Esophagus squamous epithelium (tissue), 5 donors: ENCODE data around the gene CDKL5. TPM values are rescaled to one million over a fixed set of nuclear protein-coding genes. Genes with fewer than 3 reads are reported as not detected.
"Not testable (repeated sequence)": the region's sequence is repeated elsewhere in the genome, so short reads cannot be mapped to it uniquely, and the experiment has no call there.

ENCODE experiments used
- DNase-seq: peaks from one replicate; lab custom pipeline; 2025; lab: John Stamatoyannopoulos, UW
- H3K27ac ChIP-seq, 4 donors: fragments of 200-600 bp; sonication (generic); one replicate each; pipeline ENCODE4 v1.5.1; 2016 to 2019; ENCODE audit warnings: mild to moderate bottlenecking in 1 of 4
- H3K27me3 ChIP-seq, 4 donors: fragments of 200-600 bp; sonication (generic); 1 replicate in 3 of 4; 2 replicates in 1 of 4; pipeline versions ENCODE4 v1.5.1 to v1.6.0; 2017 to 2021; ENCODE audit warnings: antibody characterized with exemption in 1 of 4
- H3K36me3 ChIP-seq, 3 donors: fragments of 200-600 bp; sonication (generic); one replicate each; pipeline ENCODE4 v1.5.1; 2016 to 2019
- H3K4me1 ChIP-seq, 3 donors: fragments of 200-600 bp; sonication (generic); one replicate each; pipeline ENCODE4 v1.5.1; 2017 to 2019
- H3K4me3 ChIP-seq, 4 donors: fragments of 200-600 bp; sonication (generic); 1 replicate in 3 of 4; 2 replicates in 1 of 4; pipeline ENCODE4 v1.5.1; 2016 to 2019; ENCODE audit warnings: mild to moderate bottlenecking in 2 of 4, moderate library complexity in 1 of 4
- H3K9me3 ChIP-seq, 3 donors: fragments of 200-600 bp; sonication (generic); one replicate each; pipeline ENCODE4 v1.5.1; 2016 to 2019
- CTCF ChIP-seq, 6 experiments: fragments of 450-650 bp in 4 of 6; fragments of 200-600 bp in 2 of 6; sonication (generic) in 2 of 6; IDR thresholded peaks; one replicate each; pipeline ENCODE4 v1.5.1; 2016 to 2019; ENCODE audit warnings: antibody characterized with exemption in 6 of 6, mild to moderate bottlenecking in 4 of 6, moderate library complexity in 4 of 6
- POLR2A ChIP-seq, 4 donors: fragments of 450-650 bp; IDR thresholded peaks; one replicate each; pipeline ENCODE4 v1.6.1; 2017; ENCODE audit warnings: antibody characterized with exemption in 4 of 4, mild to moderate bottlenecking in 4 of 4, moderate library complexity in 3 of 4
- WGBS, 2 donors: methylation state at CpG; one replicate each; pipeline ENCODE4 v1.1.5; 2018; 5-methylcytosine and 5-hydroxymethylcytosine counted together
- intact Hi-C: fragments of 100-400 bp; cut with DNase I; formaldehyde crosslinking; loops from one replicate; pipeline ENCODE4 v1.15.0; 2022
- total RNA-seq, 4 donors: library from RNA; depleted of rRNA; stranded (reverse); fragments of >200 nt; gene quantifications; one replicate each; pipeline ENCODE4 v1.1.0, GENCODE V29; 2016
- donor health status: DM: yes; HTN: yes; CAD: no.

CDKL5 gene
- total RNA-seq, 4 donors from 2014 or later, result 4.9 to 11.7 (median 7.8) TPM

GRCh38 chrX:18422886-18423285 is 2.5 kb upstream of the CDKL5 start:
- TF ChIP-seq CTCF (IDR thresholded peaks at IDR 0.05) (no peak), POLR2A (IDR thresholded peaks at IDR 0.05) (no peak)
- 65 to 75% methylated on average over 4 of the region's 4 CpGs for WGBS, 2 donors

GRCh38 chrX:18424482-18425198 is 768 bp upstream of the CDKL5 start:
- Histone ChIP-seq H3K4me1 (peaks cover 0 to 15% (median 0%) of the 10 kb centered on the region in 3 donors), H3K9me3 (no peaks in the 10 kb centered on the region), H3K27ac (peak overlapping the region in 3 of 4 donors; percentile 67 to 90 (median 75)), H3K27me3 (no peaks in the 10 kb centered on the region), H3K4me3 (peak overlapping the region; percentile 45 to 83 (median 76)), H3K36me3 (no peaks in the 10 kb centered on the region)
- TF ChIP-seq POLR2A (IDR thresholded peaks at IDR 0.05) (no peak), CTCF (IDR thresholded peaks at IDR 0.05) (no peak)
- DNase-seq, result no peak
- 0 to 29% methylated on average over 2 to 20 of the region's 28 CpGs for WGBS, 2 donors
- intact Hi-C loops, result no loop called here

More at GRCh38 chrX:18422886-18423285, 2.5 kb upstream of the CDKL5 start:
- Histone ChIP-seq H3K9me3 (no peaks in the 10 kb centered on the region), H3K27ac (no peak overlapping the region), H3K27me3 (no peaks in the 10 kb centered on the region), H3K4me1 (peaks cover 0 to 15% (median 0%) of the 10 kb centered on the region in 3 donors), H3K4me3 (no peak overlapping the region), H3K36me3 (no peaks in the 10 kb centered on the region)
- DNase-seq, result no peak
- intact Hi-C loops, result no loop called here

- TF ChIP-seq CTCF (IDR thresholded peaks at IDR 0.05), result no peak
- no peak for TF ChIP-seq POLR2A (IDR thresholded peaks at IDR 0.05)
- no peaks in the 10 kb centered on the region for H3K27me3 ChIP-seq
- H3K4me1 ChIP-seq, result peaks cover 0 to 15% (median 0%) of the 10 kb centered on the region in 3 donors
- DNase-seq, result no peak
- H3K36me3 ChIP-seq, result no peaks in the 10 kb centered on the region
- no peaks in the 10 kb centered on the region for H3K9me3 ChIP-seq
- peak overlapping the region; percentile 83 to 90 (median 88) for H3K27ac ChIP-seq
- intact Hi-C loops, result no loop called here
- H3K4me3 ChIP-seq, result peak overlapping the region; percentile 74 to 83 (median 78)
- WGBS, 2 donors, result 40% methylated on average over 1 of the region's 40 CpGs; no CpG with 5 or more reads in 1 of the 2 donors
Measured at GRCh38 chrX:18426004-18426320, 554 bp downstream of the CDKL5 start.

GRCh38 chrX:18428006-18428405 is 2.6 kb downstream of the CDKL5 start:
- intact Hi-C loops, result no loop called here
- no peaks in the 10 kb centered on the region for H3K9me3 ChIP-seq

GRCh38 chrX:18433288-18433687 is 7.9 kb downstream of the CDKL5 start:
- H3K27me3 ChIP-seq, H3K4me3 ChIP-seq, H3K36me3 ChIP-seq, H3K27ac ChIP-seq, H3K4me1 ChIP-seq, H3K9me3 ChIP-seq, intact Hi-C loops, DNase-seq: not testable (repeated sequence)
- 88 to 93% methylated on average over 9 to 10 of the region's 14 CpGs for WGBS, 2 donors

More at GRCh38 chrX:18428006-18428405, 2.6 kb downstream of the CDKL5 start:
- Histone ChIP-seq H3K27me3 (no peaks in the 10 kb centered on the region), H3K36me3 (no peaks in the 10 kb centered on the region), H3K27ac (no peak overlapping the region), H3K4me1 (peaks cover 0 to 15% (median 0%) of the 10 kb centered on the region in 3 donors), H3K4me3 (no peak overlapping the region)
- WGBS, 2 donors, result 68 to 93% methylated on average over 2 to 5 of the region's 5 CpGs
- DNase-seq, result no peak
- no peak for TF ChIP-seq CTCF (IDR thresholded peaks at IDR 0.05)
- TF ChIP-seq POLR2A (IDR thresholded peaks at IDR 0.05), result no peak
